Keratinocyte (primary cell): ENCODE measurements around the gene PLPP4.

Experiments used
- EZH2 ChIP-seq: IDR thresholded peaks from one replicate; pipeline ENCODE4 v1.6.1; 2012; ENCODE audit warnings: inconsistent platforms, mild to moderate bottlenecking, low read length, moderate library complexity
- TF ChIP-seq, protein P1 (sequence below), 3 experiments: IDR thresholded peaks in 1 of 3; conservative IDR thresholded peaks in 1 of 3; optimal IDR thresholded peaks in 1 of 3; 2 replicates in 2 of 3; 3 replicates in 1 of 3; pipeline versions ENCODE3 to v1.5.1; 2011; ENCODE audit warnings: low read length in 3 of 3, mild to moderate bottlenecking in 3 of 3, moderate library complexity in 2 of 3, control low read depth in 1 of 3, inconsistent platforms in 1 of 3; ENCODE audit not compliant: insufficient read depth in 2 of 3; ENCODE audit errors: extremely low read depth in 1 of 3

DNA sequence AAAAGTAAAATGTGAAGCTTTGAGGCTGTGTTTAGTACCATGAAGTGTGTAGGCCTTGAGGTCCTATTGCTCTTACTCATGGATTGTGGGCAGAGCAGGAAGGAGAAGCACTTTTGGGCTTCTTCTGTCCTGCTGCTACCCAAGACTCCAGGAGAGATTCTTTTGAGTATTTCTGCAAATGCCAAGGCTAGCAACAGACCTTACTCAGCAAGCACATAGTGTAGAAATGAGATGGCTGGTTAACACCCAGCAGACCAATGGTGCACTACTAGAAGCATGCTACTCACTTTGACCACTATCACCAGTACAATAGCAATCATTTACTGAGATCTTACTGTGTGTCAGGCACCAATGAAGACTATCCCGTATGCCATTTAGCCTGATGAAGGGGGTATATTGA lies 3.2 kb downstream of the PLPP4 start:
- TF ChIP-seq, protein P1, sequence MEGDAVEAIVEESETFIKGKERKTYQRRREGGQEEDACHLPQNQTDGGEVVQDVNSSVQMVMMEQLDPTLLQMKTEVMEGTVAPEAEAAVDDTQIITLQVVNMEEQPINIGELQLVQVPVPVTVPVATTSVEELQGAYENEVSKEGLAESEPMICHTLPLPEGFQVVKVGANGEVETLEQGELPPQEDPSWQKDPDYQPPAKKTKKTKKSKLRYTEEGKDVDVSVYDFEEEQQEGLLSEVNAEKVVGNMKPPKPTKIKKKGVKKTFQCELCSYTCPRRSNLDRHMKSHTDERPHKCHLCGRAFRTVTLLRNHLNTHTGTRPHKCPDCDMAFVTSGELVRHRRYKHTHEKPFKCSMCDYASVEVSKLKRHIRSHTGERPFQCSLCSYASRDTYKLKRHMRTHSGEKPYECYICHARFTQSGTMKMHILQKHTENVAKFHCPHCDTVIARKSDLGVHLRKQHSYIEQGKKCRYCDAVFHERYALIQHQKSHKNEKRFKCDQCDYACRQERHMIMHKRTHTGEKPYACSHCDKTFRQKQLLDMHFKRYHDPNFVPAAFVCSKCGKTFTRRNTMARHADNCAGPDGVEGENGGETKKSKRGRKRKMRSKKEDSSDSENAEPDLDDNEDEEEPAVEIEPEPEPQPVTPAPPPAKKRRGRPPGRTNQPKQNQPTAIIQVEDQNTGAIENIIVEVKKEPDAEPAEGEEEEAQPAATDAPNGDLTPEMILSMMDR (optimal IDR thresholded peaks at IDR 0.05 in 1 of 3, IDR thresholded peaks at IDR 0.05 in 1 of 3, conservative IDR thresholded peaks at IDR 0.05 in 1 of 3; ENCODE audit: extremely low read depth in 1 of 3, insufficient read depth in 2 of 3, low read length in 3 of 3), result no peak
- no peak for TF ChIP-seq EZH2
